Neural progenitor cell (in vitro differentiated cells): Measurements from ENCODE around the gene FALEC.

Experiments used
- EZH2phosphoT487 ChIP-seq: fragments of 200-600 bp; sonication (generic); IDR thresholded peaks from 2 replicates; pipeline ENCODE4 v1.6.1; 2017; ENCODE audit warnings: antibody characterized with exemption
- TF ChIP-seq, protein P1 (sequence below): fragments of 200-600 bp; sonication (generic); IDR thresholded peaks from 2 replicates; pipeline ENCODE4 v1.5.1; 2017; ENCODE audit warnings: antibody characterized with exemption, mild to moderate bottlenecking

DNA sequence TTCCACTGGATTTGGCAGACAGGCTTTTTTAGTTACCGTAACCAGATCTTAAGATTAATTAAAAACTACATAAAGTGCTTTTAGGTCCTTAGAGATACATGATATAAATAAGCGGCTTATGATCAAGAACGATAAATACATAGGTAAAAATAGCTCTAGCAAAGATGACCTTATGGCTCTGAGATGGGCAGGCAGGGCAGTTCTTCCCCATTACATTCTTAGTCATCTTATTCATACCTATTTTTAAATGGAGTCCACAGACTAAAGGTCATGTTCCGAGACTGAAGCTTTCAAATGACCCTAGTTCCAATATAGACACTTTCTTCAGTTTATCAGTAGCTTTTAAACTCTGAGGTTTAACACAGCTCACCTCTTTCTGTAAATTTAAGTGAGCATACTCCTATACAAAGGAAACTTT, 59.5 kb downstream of the FALEC start:
- TF ChIP-seq, protein P1, sequence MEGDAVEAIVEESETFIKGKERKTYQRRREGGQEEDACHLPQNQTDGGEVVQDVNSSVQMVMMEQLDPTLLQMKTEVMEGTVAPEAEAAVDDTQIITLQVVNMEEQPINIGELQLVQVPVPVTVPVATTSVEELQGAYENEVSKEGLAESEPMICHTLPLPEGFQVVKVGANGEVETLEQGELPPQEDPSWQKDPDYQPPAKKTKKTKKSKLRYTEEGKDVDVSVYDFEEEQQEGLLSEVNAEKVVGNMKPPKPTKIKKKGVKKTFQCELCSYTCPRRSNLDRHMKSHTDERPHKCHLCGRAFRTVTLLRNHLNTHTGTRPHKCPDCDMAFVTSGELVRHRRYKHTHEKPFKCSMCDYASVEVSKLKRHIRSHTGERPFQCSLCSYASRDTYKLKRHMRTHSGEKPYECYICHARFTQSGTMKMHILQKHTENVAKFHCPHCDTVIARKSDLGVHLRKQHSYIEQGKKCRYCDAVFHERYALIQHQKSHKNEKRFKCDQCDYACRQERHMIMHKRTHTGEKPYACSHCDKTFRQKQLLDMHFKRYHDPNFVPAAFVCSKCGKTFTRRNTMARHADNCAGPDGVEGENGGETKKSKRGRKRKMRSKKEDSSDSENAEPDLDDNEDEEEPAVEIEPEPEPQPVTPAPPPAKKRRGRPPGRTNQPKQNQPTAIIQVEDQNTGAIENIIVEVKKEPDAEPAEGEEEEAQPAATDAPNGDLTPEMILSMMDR = no peak
- no peak for TF ChIP-seq EZH2phosphoT487
